ENCODE measurements around the gene MED1.
"Not testable (repeated sequence)": the region's sequence is repeated elsewhere in the genome, so short reads cannot be mapped to it uniquely, and the experiment has no call there.

MED1 gene, protein sequence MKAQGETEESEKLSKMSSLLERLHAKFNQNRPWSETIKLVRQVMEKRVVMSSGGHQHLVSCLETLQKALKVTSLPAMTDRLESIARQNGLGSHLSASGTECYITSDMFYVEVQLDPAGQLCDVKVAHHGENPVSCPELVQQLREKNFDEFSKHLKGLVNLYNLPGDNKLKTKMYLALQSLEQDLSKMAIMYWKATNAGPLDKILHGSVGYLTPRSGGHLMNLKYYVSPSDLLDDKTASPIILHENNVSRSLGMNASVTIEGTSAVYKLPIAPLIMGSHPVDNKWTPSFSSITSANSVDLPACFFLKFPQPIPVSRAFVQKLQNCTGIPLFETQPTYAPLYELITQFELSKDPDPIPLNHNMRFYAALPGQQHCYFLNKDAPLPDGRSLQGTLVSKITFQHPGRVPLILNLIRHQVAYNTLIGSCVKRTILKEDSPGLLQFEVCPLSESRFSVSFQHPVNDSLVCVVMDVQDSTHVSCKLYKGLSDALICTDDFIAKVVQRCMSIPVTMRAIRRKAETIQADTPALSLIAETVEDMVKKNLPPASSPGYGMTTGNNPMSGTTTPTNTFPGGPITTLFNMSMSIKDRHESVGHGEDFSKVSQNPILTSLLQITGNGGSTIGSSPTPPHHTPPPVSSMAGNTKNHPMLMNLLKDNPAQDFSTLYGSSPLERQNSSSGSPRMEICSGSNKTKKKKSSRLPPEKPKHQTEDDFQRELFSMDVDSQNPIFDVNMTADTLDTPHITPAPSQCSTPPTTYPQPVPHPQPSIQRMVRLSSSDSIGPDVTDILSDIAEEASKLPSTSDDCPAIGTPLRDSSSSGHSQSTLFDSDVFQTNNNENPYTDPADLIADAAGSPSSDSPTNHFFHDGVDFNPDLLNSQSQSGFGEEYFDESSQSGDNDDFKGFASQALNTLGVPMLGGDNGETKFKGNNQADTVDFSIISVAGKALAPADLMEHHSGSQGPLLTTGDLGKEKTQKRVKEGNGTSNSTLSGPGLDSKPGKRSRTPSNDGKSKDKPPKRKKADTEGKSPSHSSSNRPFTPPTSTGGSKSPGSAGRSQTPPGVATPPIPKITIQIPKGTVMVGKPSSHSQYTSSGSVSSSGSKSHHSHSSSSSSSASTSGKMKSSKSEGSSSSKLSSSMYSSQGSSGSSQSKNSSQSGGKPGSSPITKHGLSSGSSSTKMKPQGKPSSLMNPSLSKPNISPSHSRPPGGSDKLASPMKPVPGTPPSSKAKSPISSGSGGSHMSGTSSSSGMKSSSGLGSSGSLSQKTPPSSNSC (N-terminal part only)

DNA sequence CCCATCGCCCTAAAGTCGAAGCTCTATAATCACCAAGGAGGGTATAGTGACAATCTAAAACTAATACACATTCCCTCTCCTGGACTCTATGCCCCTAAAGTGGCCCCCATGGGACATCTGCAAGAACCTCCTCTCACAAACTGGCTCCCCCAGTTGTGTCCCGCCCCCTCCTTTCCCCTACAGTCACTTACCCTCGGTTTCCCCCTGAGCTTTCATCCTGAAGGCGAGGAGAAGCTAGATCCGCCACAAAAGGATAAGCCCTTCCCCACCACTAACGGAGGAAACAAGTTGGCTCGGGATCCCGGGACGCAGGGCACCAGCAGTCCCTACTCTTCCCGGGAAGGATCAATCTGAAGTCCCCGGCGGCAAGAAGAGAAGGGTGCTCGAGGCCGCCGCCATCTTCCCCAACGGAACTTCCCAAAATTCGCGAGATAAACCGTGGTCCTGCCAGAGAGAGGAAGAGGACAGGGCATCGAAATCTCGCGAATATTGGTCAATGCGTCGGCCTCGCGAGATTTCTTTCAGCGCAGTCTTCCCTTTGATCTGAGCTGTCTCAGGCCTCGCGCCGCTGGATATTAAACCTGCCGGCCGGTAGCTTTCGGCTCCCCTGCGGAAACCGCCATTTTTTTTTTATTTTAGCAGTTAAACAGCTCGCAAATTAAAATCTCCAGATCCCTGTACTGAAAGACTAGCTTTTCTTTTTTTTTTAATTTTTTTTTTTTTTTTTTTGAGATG is at the start of gene MED1:
MED1 (minus strand) TSS at position 417 of the 735 bp plus-strand sequence; CDS start at position 216, 201 bp downstream.
- peak; percentile 48 for FAIRE-seq

DNA sequence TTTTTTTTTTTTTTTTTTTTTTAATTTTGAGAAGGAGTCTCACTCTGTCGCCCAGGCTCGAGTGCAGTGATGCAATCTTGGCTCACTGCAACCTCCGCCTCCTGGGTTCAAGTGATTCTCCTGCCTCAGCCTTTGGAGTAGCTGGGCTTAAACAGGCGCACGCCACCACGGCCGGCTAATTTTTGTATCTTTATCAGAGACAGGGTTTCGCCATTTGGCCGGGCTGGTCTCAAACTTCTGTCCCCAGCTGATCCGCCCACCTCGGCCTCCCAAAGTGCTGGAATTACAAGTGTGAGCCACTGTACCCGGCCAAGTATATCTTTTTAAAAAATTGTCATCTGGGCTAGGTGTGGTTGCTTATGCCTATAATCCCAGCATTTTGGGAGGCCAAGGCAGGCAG is 45.9 kb upstream of the MED1 start:
- not testable (repeated sequence) for FAIRE-seq

DNA sequence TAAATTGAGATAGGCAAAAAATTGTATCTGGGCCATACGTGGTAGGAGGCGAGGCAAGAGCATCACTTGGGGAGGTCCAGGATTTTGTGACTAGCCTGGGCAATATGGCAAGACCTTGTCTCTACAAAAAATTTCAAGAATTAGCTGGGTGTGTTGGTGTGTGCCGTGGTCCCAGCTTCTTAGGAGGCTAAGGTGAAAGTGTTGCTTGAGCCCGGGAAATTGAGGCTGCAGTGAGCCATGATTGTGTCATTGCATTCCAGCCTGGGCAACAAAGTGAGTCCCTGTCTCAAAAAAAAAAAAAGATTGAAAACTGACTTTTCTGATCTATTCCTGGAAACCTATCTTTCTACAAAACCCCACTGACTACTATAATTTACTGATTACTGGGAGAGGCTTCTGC is 36.9 kb upstream of the MED1 start:
- FAIRE-seq = no peak

DNA sequence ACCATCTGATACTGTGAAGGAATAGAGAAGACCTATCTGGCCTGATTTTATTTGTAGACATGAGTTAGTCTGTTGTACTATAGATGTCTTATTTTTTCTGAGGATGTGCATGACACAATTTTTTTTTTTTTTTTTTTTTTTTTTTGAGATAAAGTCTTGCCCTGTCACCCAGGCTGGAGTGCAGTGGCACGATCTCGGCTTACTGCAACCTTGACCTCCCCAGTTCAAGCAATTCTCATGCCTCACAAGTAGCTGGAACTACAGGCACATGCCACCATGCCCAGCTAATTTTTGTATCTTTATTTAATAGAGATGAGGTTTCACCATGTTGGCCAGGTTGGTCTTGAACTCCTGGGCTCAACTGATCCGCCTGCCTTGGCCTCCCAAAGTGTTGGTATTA is 36.4 kb upstream of the MED1 start:
- not testable (repeated sequence) for FAIRE-seq

DNA sequence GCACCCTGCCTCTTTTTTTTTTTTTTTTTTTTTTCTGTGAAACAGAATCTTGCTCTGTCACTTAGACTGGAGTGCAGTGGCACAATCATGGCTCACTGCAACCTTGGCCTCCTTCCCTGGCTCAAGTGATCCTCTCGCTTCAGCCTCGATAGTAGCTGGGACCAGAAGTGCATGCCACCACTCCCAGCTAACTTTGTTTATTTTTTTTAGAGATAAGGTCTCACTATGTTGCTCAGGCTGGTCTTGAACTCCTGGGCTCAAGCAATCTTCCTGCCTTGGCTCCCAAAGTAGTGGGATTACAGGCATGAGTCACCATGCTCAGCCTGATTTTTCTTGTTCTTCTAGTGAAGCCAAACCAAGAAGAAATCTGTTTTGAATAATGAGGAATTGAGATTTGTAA is 35.2 kb upstream of the MED1 start:
- no peak for FAIRE-seq

DNA sequence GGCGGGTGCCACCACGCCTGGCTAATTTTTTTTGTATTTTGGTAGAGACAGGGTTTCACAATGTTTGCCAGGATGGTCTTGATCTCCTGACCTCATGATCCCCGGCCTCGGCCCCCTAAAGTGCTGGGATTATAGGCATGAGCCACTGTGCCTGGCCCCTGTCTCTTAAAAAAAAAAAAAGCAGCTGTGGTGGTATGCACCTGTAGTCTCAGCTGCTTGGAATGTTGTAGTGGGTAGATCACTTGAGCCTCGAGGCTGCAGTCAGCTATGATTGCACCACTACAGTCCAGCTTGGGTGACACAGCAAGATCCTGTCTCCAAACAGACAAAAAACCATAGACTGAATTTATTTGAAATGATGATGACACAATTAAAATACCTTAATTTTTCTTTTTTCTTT is 34.5 kb upstream of the MED1 start:
- no peak for FAIRE-seq

DNA sequence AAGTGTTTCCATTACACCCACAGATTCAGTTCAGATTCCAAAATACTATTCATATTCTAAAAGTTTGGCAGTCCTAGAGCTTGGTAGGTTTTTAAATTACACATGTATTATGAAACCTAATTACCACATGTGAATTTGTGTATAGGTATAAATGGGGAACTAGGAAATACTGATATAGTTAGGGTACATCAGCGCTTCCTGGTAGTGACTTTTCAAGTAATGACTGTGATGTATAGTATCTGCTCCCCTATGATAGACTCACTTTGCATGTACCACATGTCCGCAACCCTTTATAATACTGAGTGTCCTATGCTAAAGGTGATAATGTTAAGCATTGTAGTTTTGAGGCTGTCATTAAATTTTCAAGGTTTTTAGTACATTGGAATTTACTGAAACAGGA is 33.1 kb upstream of the MED1 start:
- no peak for FAIRE-seq

DNA sequence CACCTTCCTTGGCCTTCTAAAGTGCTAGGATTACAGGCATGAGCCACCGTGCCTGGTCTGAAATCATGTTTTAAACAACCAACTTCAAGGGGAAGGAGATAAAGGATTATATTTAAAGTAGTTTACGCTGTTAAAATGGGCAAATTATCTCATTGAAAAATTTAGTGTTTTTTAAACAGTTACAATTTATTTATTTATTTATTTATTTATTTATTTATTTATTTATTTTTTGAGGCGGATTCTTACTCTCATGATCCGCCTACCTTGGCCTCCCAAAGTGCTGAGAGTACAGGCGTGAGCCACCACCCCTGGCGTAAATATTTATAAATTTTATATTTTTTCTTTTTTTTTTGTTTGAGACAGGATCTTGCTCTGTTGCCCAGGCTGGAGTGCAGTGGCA is 32.4 kb upstream of the MED1 start:
- no peak for FAIRE-seq

DNA sequence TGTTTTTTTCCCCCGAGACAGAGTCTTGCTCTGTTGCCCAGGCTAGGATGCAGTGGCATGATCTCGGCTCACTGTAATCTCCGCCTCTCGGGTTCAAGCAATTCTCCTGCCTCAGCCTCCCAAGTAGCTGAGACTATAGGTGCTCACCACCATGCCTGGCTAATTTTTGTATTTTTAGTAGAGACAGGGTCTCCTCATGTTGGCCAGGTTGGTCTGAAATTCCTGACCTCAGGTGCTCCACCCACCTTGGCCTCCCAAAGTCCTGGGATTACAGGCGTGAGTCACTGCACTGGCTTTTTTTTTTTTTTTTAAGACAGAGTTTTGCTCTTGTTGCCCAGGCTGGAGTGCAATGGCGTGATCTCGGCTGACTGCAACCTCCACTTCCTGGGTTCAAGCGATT is 28.6 kb upstream of the MED1 start:
- not testable (repeated sequence) for FAIRE-seq

DNA sequence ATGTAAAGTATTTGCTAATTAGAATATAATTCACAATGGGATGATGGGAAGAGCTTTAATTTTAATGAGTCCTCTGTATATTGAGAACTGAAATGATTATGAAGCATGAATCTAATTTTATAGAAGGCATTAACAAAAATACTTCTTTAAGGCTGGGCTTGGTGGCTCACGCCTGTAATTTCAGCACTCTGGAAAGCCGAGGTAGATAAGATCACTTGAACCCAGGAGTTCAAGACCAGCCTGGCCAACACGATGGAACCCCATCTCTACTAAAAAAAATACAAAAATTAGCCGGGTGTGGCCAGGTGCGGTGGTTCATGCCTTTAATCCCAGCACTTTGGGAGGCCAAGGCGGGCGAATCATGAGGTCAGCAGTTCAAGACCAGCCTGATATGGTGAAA is 22.2 kb upstream of the MED1 start:
- no peak for FAIRE-seq

DNA sequence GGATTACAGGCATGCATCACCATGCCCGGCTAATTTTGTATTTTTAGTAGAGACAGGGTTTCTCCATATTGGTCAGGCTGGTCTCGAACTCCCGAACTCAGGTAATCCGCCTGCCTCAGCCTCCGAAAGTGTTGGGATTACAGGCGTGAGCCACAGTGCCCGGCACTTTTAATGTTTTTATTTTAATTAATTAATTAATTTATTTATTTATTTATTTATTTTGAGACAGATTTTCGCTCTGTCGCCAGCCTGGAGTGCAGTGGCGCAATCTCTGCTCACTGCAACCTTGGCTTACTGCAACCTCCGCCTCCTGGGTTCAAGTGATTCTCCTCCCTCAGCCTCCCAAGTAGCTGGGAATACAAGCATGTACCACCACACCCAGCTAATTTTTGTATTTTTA is 17.5 kb upstream of the MED1 start:
- FAIRE-seq = not testable (repeated sequence)

DNA sequence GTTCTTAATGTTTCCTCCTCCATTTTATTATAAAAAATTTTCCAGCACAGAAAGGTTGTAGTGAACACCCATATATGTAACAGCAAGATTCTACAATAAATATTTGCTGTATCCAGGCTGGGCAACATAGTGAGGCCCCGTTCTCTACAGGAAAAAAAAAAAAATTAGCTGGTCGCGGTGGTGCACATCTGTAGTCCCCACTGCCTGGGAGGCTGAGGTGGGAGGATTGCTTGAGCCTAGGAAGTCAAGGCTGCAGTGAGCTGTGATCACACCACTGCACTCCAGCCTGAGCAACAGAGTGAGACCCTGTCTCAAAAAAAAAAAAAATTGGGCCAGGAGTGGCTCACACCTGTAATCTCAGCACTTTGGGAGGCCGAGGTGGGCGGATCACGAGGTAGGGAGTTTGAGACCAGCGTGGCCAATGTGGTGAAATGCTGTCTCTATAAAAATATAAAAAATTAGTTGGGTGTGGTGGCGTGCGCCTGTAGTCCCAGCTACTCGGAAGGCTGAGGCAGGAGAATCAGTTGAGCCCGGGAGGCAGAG is 13.6 kb upstream of the MED1 start:
- not testable (repeated sequence) for FAIRE-seq

DNA sequence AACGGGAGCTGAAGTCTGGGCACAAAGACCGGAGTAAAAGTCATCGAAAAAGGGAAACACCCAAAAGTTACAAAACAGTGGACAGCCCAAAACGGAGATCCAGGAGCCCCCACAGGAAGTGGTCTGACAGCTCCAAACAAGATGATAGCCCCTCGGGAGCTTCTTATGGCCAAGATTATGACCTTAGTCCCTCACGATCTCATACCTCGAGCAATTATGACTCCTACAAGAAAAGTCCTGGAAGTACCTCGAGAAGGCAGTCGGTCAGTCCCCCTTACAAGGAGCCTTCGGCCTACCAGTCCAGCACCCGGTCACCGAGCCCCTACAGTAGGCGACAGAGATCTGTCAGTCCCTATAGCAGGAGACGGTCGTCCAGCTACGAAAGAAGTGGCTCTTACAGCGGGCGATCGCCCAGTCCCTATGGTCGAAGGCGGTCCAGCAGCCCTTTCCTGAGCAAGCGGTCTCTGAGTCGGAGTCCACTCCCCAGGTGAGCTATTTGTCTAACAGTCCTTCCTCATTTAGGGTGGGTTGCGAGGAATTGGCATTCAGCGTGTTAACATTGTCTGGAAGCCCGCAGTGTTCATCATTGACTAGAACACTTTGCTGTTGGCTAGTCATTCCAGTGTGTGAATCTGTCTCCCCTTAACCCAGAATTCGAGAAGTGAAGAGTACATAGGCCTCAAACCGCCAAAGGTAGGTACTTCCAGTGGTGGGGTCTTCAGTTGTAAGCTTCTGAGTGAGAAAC is 11.7 kb upstream of the MED1 start:
- FAIRE-seq = no peak

DNA sequence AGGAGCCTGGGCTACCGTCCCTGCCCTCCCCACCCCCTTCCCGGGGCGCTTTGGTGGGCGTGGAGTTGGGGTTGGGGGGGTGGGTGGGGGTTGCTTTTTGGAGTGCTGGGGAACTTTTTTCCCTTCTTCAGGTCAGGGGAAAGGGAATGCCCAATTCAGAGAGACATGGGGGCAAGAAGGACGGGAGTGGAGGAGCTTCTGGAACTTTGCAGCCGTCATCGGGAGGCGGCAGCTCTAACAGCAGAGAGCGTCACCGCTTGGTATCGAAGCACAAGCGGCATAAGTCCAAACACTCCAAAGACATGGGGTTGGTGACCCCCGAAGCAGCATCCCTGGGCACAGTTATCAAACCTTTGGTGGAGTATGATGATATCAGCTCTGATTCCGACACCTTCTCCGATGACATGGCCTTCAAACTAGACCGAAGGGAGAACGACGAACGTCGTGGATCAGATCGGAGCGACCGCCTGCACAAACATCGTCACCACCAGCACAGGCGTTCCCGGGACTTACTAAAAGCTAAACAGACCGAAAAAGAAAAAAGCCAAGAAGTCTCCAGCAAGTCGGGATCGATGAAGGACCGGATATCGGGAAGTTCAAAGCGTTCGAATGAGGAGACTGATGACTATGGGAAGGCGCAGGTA is 11.0 kb upstream of the MED1 start:
- FAIRE-seq = no peak

DNA sequence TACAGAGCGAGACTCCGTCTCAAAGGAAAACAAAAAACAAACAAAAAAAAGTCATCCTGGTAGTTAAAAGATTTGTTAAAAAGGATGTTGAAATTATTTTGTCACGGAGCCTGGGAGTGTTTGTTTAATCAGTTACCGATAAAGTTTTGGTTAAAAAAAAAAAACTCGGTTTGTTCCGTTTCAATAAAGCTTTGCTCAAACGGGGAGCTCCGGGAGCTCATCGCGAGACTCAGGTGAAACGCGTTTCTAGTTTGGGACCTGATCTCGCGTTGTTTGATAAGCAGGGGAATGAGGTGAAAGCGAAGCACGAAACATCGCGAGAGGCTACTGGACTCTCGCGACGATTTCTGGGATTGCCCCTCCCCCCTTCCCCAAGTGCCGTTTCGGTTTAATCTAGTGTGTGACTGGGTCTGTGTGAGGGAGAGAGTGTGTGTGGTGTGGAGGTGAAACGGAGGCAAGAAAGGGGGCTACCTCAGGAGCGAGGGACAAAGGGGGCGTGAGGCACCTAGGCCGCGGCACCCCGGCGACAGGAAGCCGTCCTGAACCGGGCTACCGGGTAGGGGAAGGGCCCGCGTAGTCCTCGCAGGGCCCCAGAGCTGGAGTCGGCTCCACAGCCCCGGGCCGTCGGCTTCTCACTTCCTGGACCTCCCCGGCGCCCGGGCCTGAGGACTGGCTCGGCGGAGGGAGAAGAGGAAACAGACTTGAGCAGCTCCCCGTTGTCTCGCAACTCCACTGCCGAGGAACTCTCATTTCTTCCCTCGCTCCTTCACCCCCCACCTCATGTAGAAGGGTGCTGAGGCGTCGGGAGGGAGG is 10.3 kb upstream of the MED1 start, which contains the start of gene CDK12:
CDK12 (plus strand) TSS at position 374 of the 813 bp plus-strand sequence. CDS start 586 bp downstream, outside the sequence.
- FAIRE-seq = peak; percentile 84

DNA sequence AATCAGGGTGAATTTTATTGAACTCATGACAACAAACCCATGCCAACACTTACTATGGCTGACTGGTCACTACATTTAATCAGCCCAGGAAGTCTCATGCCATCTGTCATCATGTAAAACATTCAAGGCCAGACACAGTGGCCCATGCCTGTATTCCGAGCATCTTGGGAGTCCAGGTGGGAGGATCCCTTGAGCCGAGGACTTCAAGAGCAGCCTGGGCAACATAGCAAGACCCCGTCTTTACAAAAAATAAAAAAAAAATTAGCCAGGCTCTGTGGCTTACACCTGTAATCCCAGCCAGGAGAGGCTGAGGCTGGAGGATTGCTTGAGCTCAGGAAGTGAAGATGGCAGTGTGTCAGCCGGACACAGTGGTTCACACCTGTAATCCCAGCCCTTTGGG is 4.9 kb upstream of the MED1 start:
- FAIRE-seq = no peak

DNA sequence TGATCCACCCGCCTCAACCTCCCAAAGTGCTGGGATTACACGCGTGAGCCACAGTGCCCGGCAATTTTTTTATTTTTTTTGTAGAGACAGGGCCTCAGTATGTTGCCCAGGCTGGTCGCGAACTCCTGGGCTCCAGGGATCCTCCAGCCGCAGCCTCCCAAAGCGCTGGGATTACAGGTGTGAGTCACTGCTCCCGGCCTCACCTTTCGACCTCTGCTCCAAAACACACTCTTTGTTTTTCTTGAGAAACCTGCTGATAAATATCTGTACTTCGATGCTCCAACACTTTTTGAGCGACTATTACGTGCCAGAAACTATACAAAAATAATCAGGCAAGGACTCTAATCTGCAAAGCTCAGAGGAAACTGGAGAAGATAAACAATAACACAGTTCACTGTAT is 1.0 kb downstream of the MED1 start:
- FAIRE-seq = no peak

DNA sequence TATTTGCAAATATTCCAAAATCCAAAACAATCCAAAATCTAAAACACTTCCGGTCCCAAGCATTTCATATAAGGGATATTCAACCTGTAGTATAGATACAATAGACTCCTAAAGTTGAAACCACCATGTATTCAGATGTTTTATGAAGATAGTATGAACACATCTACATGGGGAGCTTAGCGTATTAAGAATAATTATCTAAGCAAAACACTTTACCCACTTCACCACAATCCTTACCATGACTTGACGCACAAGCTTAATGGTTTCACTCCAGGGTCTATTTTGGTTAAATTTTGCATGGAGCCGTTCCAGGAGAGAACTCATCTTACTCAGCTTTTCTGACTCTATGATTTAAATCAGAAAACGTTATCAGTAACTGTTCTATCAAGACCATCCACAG is 3.5 kb downstream of the MED1 start:
- FAIRE-seq = no peak

DNA sequence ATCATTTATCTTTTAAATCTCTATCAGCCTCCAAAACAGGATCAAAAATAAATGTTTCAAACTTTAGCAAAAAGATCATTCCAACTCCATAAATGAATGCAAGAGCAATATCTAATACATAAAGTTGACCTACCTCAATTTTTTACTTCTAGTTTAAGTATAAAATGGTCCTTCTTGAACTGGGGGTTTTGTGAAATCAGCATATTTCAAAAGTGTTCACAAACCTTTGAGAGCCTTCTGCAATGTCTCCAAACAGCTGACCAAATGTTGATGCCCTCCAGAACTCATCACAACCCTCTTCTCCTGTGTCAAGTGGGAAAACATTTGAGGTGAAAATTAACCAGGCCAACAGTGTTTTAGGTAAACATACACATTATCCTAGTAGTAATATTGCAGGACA is 7.7 kb downstream of the MED1 start:
- FAIRE-seq = no peak

DNA sequence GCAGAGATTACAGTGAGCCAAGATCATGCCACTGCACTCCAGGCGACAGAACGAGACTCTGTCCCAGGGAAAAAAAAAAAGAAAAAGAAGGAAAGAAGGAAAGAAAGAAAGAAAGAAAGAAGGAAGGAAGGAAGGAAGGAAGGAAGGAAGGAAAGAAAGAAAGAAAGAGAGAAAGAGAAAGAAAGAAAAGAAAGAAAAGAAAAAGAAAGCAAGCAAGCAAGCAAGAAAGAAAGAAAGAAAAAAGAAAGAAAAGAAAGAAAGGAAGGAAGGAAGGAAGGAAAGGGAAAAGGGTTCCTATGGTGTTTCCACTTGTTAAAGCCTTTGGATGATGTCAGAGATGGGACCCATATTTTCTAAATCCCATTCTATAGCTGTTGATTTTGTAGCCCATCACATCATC is 11.2 kb downstream of the MED1 start:
- not testable (repeated sequence) for FAIRE-seq
